ENCODE data around the gene KRTAP10-5.

KRTAP10-5 gene

DNA sequence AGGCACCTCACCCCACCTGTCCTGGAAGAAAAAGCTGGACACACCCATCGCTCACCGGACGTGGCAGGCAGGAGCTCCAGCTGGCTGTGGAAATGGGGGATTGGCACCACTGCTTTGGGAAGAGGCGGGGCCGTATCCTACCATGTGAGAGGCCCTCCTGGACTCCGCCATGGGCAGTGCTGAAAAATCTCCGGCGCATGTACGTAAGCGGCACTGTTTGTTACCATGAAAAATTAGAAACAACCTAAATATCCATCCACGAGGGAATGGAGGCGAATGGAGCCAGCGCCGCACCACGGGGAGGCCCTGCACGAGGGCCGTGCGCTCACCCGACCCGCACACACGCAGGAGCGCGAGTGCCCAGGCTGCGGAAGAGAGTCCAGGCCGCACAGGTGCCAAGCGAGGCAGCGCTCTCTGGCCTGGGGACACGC, 34.6 kb upstream of the KRTAP10-5 start (continued):
- TF ChIP-seq, protein P1, sequence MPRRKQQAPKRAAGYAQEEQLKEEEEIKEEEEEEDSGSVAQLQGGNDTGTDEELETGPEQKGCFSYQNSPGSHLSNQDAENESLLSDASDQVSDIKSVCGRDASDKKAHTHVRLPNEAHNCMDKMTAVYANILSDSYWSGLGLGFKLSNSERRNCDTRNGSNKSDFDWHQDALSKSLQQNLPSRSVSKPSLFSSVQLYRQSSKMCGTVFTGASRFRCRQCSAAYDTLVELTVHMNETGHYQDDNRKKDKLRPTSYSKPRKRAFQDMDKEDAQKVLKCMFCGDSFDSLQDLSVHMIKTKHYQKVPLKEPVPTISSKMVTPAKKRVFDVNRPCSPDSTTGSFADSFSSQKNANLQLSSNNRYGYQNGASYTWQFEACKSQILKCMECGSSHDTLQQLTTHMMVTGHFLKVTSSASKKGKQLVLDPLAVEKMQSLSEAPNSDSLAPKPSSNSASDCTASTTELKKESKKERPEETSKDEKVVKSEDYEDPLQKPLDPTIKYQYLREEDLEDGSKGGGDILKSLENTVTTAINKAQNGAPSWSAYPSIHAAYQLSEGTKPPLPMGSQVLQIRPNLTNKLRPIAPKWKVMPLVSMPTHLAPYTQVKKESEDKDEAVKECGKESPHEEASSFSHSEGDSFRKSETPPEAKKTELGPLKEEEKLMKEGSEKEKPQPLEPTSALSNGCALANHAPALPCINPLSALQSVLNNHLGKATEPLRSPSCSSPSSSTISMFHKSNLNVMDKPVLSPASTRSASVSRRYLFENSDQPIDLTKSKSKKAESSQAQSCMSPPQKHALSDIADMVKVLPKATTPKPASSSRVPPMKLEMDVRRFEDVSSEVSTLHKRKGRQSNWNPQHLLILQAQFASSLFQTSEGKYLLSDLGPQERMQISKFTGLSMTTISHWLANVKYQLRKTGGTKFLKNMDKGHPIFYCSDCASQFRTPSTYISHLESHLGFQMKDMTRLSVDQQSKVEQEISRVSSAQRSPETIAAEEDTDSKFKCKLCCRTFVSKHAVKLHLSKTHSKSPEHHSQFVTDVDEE (CRISPR knock-in tag; IDR thresholded peaks at IDR 0.05): no peak
- TF ChIP-seq TCF4 (CRISPR knock-in tag; IDR thresholded peaks at IDR 0.05; ENCODE audit: borderline replicate concordance): no peak

DNA sequence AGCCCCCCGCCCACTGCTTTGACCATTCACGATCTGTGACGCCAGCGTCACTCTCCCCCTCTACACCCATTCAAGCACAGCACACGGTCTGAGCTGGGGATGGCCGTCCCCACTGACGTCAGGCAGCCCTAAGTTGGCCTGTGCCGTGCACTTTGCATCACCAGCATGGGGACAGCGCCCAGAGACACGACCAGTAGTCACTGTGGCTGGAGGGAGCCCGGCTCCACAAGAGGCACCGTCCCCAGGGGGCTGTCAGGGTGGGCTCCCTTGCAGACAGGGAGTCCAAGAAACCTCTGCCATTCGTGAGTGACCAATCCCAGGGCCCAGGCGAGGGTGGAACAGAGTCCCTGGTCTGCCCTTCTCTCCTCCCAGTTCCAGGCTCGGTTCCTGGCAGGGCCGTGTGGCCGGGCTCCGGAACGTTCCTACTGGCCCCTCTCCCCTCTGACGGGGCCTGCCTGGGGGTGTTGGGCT, 33.8 kb upstream of the KRTAP10-5 start:
- ATAC-seq: no peak

DNA sequence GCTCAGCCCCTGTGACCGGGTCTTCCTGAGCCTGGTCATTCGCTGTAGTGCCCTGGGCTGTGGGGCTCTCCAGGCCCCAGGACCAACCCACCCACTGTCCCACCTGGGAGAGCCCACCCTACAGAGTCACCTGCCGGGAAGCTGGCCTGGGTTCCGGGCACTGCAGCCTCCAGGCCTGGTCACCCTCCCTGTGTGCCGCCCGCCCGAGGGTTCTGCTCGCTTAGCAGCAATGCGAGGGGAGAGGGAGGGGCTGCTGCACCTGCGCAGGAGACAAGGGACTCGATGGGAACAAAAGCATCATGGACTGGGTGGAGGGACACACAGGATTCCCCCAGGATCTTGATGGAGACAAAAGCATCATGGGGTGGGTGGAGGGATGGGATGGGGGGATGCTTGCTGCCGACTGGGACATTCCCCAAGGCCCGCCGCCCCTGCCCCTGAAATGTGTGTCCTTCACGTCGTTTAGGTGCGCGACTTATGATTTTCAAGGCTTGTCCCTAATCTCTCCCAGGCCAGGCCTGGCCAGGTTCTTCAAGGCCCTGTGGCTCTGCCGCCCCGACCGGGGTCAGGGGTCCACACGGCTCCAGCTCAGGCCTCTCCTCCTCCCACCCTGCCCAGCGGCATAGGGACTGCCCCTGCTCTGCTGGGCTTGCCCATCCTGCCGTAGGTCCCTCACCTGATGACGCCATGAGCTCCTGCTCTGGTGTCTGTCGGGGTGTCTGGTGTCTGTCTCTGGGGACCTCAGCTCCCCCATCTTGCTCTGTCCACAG, 33.2 kb upstream of the KRTAP10-5 start:
- ATAC-seq: no peak
- no peak for TF ChIP-seq PPARA (CRISPR knock-in tag; IDR thresholded peaks at IDR 0.05; ENCODE audit: borderline replicate concordance)
- TF ChIP-seq, protein P2, sequence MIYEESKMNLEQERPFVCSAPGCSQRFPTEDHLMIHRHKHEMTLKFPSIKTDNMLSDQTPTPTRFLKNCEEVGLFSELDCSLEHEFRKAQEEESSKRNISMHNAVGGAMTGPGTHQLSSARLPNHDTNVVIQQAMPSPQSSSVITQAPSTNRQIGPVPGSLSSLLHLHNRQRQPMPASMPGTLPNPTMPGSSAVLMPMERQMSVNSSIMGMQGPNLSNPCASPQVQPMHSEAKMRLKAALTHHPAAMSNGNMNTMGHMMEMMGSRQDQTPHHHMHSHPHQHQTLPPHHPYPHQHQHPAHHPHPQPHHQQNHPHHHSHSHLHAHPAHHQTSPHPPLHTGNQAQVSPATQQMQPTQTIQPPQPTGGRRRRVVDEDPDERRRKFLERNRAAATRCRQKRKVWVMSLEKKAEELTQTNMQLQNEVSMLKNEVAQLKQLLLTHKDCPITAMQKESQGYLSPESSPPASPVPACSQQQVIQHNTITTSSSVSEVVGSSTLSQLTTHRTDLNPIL (CRISPR knock-in tag; IDR thresholded peaks at IDR 0.05; ENCODE audit: low read depth): no peak
- TF ChIP-seq ZNF565 (CRISPR knock-in tag; conservative IDR thresholded peaks at IDR 0.05; ENCODE audit: low read depth): no peak
- TF ChIP-seq GLIS3 (CRISPR knock-in tag; IDR thresholded peaks at IDR 0.05): no peak
- no peak for TF ChIP-seq ZC3H10 (CRISPR knock-in tag; IDR thresholded peaks at IDR 0.05)
- TF ChIP-seq, protein P1 (CRISPR knock-in tag; IDR thresholded peaks at IDR 0.05): no peak
- TF ChIP-seq RARB (CRISPR knock-in tag; IDR thresholded peaks at IDR 0.05): no peak
- no peak for TF ChIP-seq ARNTL (CRISPR knock-in tag; IDR thresholded peaks at IDR 0.05; ENCODE audit: borderline replicate concordance, low read depth)
- TF ChIP-seq, protein P3, sequence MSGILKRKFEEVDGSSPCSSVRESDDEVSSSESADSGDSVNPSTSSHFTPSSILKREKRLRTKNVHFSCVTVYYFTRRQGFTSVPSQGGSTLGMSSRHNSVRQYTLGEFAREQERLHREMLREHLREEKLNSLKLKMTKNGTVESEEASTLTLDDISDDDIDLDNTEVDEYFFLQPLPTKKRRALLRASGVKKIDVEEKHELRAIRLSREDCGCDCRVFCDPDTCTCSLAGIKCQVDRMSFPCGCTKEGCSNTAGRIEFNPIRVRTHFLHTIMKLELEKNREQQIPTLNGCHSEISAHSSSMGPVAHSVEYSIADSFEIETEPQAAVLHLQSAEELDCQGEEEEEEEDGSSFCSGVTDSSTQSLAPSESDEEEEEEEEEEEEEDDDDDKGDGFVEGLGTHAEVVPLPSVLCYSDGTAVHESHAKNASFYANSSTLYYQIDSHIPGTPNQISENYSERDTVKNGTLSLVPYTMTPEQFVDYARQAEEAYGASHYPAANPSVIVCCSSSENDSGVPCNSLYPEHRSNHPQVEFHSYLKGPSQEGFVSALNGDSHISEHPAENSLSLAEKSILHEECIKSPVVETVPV (CRISPR knock-in tag; IDR thresholded peaks at IDR 0.05): no peak
- TF ChIP-seq OSR1 (CRISPR knock-in tag; IDR thresholded peaks at IDR 0.05): no peak
- no peak for TF ChIP-seq CSDC2 (CRISPR knock-in tag; IDR thresholded peaks at IDR 0.05)
- TF ChIP-seq TCF4 (CRISPR knock-in tag; IDR thresholded peaks at IDR 0.05; ENCODE audit: borderline replicate concordance): no peak
- TF ChIP-seq TOX (CRISPR knock-in tag; IDR thresholded peaks at IDR 0.05; ENCODE audit: borderline replicate concordance): no peak

More for the DNA sequence above, 33.8 kb upstream of the KRTAP10-5 start:
- TF ChIP-seq ZNF70 (CRISPR knock-in tag; IDR thresholded peaks at IDR 0.05) (no peak), TOX (CRISPR knock-in tag; IDR thresholded peaks at IDR 0.05; ENCODE audit: borderline replicate concordance) (no peak), ESRRG (CRISPR knock-in tag; IDR thresholded peaks at IDR 0.05) (no peak), TCF4 (CRISPR knock-in tag; IDR thresholded peaks at IDR 0.05; ENCODE audit: borderline replicate concordance) (no peak), BACH2 (CRISPR knock-in tag; IDR thresholded peaks at IDR 0.05; ENCODE audit: borderline replicate concordance) (no peak), OSR1 (CRISPR knock-in tag; IDR thresholded peaks at IDR 0.05) (no peak), RARB (CRISPR knock-in tag; IDR thresholded peaks at IDR 0.05) (no peak)
- TF ChIP-seq, protein P4, sequence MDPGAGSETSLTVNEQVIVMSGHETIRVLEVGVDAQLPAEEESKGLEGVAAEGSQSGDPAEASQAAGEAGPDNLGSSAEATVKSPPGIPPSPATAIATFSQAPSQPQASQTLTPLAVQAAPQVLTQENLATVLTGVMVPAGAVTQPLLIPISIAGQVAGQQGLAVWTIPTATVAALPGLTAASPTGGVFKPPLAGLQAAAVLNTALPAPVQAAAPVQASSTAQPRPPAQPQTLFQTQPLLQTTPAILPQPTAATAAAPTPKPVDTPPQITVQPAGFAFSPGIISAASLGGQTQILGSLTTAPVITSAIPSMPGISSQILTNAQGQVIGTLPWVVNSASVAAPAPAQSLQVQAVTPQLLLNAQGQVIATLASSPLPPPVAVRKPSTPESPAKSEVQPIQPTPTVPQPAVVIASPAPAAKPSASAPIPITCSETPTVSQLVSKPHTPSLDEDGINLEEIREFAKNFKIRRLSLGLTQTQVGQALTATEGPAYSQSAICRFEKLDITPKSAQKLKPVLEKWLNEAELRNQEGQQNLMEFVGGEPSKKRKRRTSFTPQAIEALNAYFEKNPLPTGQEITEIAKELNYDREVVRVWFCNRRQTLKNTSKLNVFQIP (CRISPR knock-in tag; IDR thresholded peaks at IDR 0.05; ENCODE audit: borderline replicate concordance, low read depth): no peak
- TF ChIP-seq, protein P5, sequence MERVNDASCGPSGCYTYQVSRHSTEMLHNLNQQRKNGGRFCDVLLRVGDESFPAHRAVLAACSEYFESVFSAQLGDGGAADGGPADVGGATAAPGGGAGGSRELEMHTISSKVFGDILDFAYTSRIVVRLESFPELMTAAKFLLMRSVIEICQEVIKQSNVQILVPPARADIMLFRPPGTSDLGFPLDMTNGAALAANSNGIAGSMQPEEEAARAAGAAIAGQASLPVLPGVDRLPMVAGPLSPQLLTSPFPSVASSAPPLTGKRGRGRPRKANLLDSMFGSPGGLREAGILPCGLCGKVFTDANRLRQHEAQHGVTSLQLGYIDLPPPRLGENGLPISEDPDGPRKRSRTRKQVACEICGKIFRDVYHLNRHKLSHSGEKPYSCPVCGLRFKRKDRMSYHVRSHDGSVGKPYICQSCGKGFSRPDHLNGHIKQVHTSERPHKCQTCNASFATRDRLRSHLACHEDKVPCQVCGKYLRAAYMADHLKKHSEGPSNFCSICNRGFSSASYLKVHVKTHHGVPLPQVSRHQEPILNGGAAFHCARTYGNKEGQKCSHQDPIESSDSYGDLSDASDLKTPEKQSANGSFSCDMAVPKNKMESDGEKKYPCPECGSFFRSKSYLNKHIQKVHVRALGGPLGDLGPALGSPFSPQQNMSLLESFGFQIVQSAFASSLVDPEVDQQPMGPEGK (CRISPR knock-in tag; IDR thresholded peaks at IDR 0.05; ENCODE audit: borderline replicate concordance): no peak
- TF ChIP-seq, protein P3 (CRISPR knock-in tag; IDR thresholded peaks at IDR 0.05): no peak
